Neural cell (in vitro differentiated cells): ENCODE results near the gene TOB1. TPM values are rescaled to one million over a fixed set of nuclear protein-coding genes. Genes with fewer than 3 reads are reported as not detected.

ENCODE experiments used
- H2AFZ ChIP-seq: fragments of 200-600, 300-800 bp; sonication (generic), shearing (Covaris generic); 2 replicates; pipeline ENCODE4 v1.6.0; 2014; ENCODE audit warnings: low read depth, mild to moderate bottlenecking, antibody characterized with exemption, low read length, moderate library complexity
- H3F3A ChIP-seq: fragments of 200-600 bp; shearing (Covaris generic); 2 replicates; pipeline ENCODE4 v1.6.1; 2016; ENCODE audit warnings: mild to moderate bottlenecking, moderate library complexity, mixed read lengths, antibody characterized with exemption, low read length; ENCODE audit not compliant: insufficient read depth, poor library complexity, severe bottlenecking
- H3K27ac ChIP-seq: fragments of 200-600, 300-800 bp; sonication (generic), shearing (Covaris generic); 2 replicates; pipeline ENCODE4 v1.5.1; 2014; ENCODE audit warnings: mild to moderate bottlenecking, low read length, moderate library complexity
- H3K27me3 ChIP-seq: fragments of 300-800, 200-600 bp; sonication (generic), shearing (Covaris generic); 2 replicates; pipeline ENCODE4 v1.6.0; 2014; ENCODE audit warnings: mild to moderate bottlenecking, low read depth, low read length, moderate library complexity; ENCODE audit not compliant: insufficient read depth
- H3K36me3 ChIP-seq: fragments of 300-800, 200-600 bp; sonication (generic), shearing (Covaris generic); 2 replicates; pipeline ENCODE4 v1.5.1; 2014; ENCODE audit warnings: mild to moderate bottlenecking, antibody characterized with exemption, low read length, moderate library complexity; ENCODE audit not compliant: insufficient read depth
- H3K4me2 ChIP-seq: fragments of 300-800, 200-600 bp; sonication (generic), shearing (Covaris generic); 2 replicates; pipeline ENCODE4 v1.6.0; 2014; ENCODE audit warnings: mild to moderate bottlenecking, low read length
- H3K4me3 ChIP-seq: fragments of 300-800, 200-600 bp; sonication (generic), shearing (Covaris generic); 2 replicates; pipeline ENCODE4 v1.5.1; 2014; ENCODE audit warnings: mild to moderate bottlenecking, low read length, moderate library complexity
- H3K79me2 ChIP-seq: fragments of 200-600 bp; shearing (Covaris generic); replicated peaks from 2 replicates; pipeline ENCODE4 v1.6.0; 2014; ENCODE audit warnings: mild to moderate bottlenecking, low read length, moderate library complexity; ENCODE audit not compliant: insufficient read depth
- H3K9ac ChIP-seq: fragments of 300-800, 200-600 bp; sonication (generic), shearing (Covaris generic); 2 replicates; pipeline ENCODE4 v1.6.1; 2016; ENCODE audit warnings: mild to moderate bottlenecking, low read length, mixed read lengths
- H3K9me2 ChIP-seq: fragments of 200-600 bp; shearing (Covaris generic); 2 replicates; pipeline ENCODE4 v1.6.1; 2016; ENCODE audit warnings: mild to moderate bottlenecking, low read length, mixed read lengths; ENCODE audit not compliant: insufficient read depth
- H3K9me3 ChIP-seq: fragments of 200-600, 300-800 bp; sonication (generic), shearing (Covaris generic); 2 replicates; pipeline ENCODE4 v1.6.1; 2016; ENCODE audit warnings: mild to moderate bottlenecking, mixed run types, low read length, moderate library complexity, mixed read lengths
- H4K20me1 ChIP-seq: fragments of 200-600 bp; shearing (Covaris generic); 2 replicates; pipeline ENCODE4 v1.6.1; 2016; ENCODE audit warnings: mild to moderate bottlenecking, mixed run types; ENCODE audit not compliant: insufficient read depth
- CTCF ChIP-seq: fragments of 450-650 bp; IDR thresholded peaks from 2 replicates; pipeline ENCODE4 v1.5.1; 2014; ENCODE audit warnings: antibody characterized with exemption, mild to moderate bottlenecking, moderate library complexity; ENCODE audit not compliant: poor library complexity, severe bottlenecking
- EP300 ChIP-seq: fragments of 450-650 bp; conservative IDR thresholded peaks from 2 replicates; pipeline ENCODE4 v1.6.1; 2014; ENCODE audit warnings: antibody characterized with exemption, mild to moderate bottlenecking, moderate library complexity; ENCODE audit not compliant: poor library complexity, severe bottlenecking
- EZH2 ChIP-seq: fragments of 200-600, 300-800 bp; shearing (Covaris generic), sonication (generic); IDR thresholded peaks from 2 replicates; pipeline ENCODE4 v1.6.1; 2014; ENCODE audit warnings: antibody characterized with exemption, low read length, borderline replicate concordance, mild to moderate bottlenecking; ENCODE audit not compliant: insufficient read depth, poor library complexity, severe bottlenecking
- MXI1 ChIP-seq: fragments of 450-650 bp; conservative IDR thresholded peaks from 2 replicates; pipeline ENCODE4 v1.6.1; 2014; ENCODE audit warnings: antibody characterized with exemption, mild to moderate bottlenecking; ENCODE audit not compliant: poor library complexity, severe bottlenecking
- POLR2AphosphoS5 ChIP-seq: IDR thresholded peaks from 2 replicates; pipeline ENCODE4 v1.6.1; 2012
- RAD21 ChIP-seq: fragments of 450-650 bp; conservative IDR thresholded peaks from 2 replicates; pipeline ENCODE4 v1.6.1; 2014; ENCODE audit warnings: antibody characterized with exemption, mild to moderate bottlenecking, moderate library complexity
- SMC3 ChIP-seq: fragments of 450-650 bp; conservative IDR thresholded peaks from 2 replicates; pipeline ENCODE4 v1.6.1; 2014; ENCODE audit warnings: antibody characterized with exemption, mild to moderate bottlenecking, moderate library complexity; ENCODE audit not compliant: poor library complexity
- TAF1 ChIP-seq: IDR thresholded peaks from 2 replicates; pipeline ENCODE4 v1.6.1; 2012; ENCODE audit warnings: low read depth
- polyA plus RNA-seq: library from polyadenylated mRNA; depleted of rRNA; stranded (reverse); fragments of >200 nt; gene quantifications from 2 replicates; pipeline ENCODE4 v1.2.3, GENCODE V29; 2014
- TF ChIP-seq, protein P1 (sequence below): IDR thresholded peaks from 2 replicates; pipeline ENCODE4 v1.6.1; 2012; ENCODE audit warnings: borderline replicate concordance

Gene TOB1
- polyA plus RNA-seq, 1 donor from 2014 or later, result 8.9 TPM

DNA sequence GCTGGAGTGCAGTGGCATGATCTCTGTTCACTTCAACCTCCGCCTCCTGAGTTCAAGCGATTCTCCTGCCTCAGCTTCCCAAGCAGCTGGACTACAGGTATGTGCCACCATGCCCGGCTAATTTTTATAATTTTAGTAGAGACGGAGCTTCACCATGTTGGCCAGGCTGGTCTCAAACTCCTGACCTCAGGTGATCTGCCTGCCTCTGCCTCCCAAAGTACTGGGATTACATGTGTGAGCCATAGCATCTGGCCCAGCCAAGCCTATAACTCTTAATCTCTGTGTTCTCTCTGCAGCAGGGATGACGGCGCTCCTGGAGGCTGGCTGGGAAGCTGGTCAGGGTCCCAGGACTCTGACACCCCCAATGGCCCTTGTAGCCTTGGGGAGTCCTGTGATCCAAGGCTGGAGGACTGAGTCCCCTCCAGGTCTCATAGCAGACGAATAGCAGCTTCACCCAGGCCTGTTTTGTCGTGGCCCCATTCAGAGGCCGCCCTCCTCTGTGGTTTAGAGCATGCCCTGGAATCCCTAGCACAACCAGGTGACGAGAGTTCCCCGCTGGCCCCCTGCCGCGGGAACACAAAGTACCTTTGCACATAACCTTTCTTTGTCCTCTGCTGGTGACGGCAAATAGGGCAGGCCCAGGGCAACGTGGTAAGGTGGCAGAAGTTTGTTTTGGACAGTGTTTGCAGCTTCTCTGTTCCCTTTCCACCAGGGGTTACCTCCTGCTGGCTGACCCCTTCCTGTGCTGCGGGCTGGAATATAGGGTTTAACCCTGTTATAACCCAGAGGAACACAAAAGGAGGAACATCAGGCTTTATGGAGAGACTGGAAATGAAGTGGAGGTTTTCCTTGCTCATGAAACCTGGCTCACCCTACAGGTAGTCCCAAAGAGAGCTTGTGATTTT is 43.0 kb upstream of the TOB1 start:
- Histone ChIP-seq H3K4me3 (no peak overlapping the region), H3K9ac (no peak overlapping the region), H3K27me3 (no peaks in the 10 kb centered on the region), H3K27ac (no peak overlapping the region), H2AFZ (no peak overlapping the region), H3K9me3 (no peaks in the 10 kb centered on the region), H3K4me2 (no peak overlapping the region), H3K79me2 (no peaks in the 10 kb centered on the region), H3K9me2 (no peaks in the 10 kb centered on the region), H3F3A (no peaks in the 10 kb centered on the region), H4K20me1 (no peaks in the 10 kb centered on the region), H3K36me3 (no peaks in the 10 kb centered on the region)
- TF ChIP-seq EZH2 (no peak), SMC3 (no peak), RAD21 (no peak), POLR2AphosphoS5 (no peak), TAF1 (no peak), CTCF (no peak), MXI1 (no peak), EP300 (no peak)
- TF ChIP-seq, protein P1, sequence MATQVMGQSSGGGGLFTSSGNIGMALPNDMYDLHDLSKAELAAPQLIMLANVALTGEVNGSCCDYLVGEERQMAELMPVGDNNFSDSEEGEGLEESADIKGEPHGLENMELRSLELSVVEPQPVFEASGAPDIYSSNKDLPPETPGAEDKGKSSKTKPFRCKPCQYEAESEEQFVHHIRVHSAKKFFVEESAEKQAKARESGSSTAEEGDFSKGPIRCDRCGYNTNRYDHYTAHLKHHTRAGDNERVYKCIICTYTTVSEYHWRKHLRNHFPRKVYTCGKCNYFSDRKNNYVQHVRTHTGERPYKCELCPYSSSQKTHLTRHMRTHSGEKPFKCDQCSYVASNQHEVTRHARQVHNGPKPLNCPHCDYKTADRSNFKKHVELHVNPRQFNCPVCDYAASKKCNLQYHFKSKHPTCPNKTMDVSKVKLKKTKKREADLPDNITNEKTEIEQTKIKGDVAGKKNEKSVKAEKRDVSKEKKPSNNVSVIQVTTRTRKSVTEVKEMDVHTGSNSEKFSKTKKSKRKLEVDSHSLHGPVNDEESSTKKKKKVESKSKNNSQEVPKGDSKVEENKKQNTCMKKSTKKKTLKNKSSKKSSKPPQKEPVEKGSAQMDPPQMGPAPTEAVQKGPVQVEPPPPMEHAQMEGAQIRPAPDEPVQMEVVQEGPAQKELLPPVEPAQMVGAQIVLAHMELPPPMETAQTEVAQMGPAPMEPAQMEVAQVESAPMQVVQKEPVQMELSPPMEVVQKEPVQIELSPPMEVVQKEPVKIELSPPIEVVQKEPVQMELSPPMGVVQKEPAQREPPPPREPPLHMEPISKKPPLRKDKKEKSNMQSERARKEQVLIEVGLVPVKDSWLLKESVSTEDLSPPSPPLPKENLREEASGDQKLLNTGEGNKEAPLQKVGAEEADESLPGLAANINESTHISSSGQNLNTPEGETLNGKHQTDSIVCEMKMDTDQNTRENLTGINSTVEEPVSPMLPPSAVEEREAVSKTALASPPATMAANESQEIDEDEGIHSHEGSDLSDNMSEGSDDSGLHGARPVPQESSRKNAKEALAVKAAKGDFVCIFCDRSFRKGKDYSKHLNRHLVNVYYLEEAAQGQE, result no peak

DNA sequence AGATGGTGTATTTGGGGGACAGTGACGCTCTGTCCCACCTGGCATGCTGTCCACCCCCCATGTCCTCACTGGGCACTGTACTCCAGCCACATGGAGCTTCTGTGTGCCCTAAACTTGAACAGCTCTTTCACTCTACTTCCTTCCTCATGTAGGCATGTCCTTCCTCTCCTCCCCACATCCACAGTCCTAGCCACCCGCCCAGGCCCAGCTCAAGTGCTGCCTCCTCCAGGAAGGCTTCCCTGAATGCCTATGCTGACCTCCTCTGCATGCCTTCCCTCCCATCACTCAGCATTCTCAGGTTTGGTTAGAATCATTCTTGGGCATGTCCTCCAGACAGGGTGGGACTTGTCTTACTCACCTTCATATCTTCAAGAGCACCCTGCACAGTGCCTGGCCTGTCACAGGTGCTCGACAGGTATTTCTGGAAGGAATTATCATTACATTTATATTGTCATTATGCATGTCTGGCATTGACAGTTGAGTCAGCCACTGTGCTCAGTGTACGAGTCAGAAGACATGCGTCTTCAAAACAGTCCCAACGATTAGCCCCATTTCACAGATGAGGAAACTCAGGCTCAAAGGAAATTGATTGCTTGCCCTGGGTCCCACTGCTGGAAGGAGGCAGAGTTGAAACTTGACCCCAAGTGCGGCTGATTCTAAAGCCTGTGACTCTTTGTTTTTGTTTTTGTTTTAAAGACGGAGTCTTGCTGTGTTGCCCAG is 42.1 kb upstream of the TOB1 start:
- Histone ChIP-seq H3K9ac (no peak overlapping the region), H3K9me3 (no peaks in the 10 kb centered on the region), H3F3A (no peaks in the 10 kb centered on the region), H3K36me3 (no peaks in the 10 kb centered on the region), H4K20me1 (no peaks in the 10 kb centered on the region), H3K9me2 (no peaks in the 10 kb centered on the region), H3K4me3 (no peak overlapping the region), H3K27ac (no peak overlapping the region), H3K27me3 (no peaks in the 10 kb centered on the region), H2AFZ (no peak overlapping the region), H3K4me2 (no peak overlapping the region), H3K79me2 (no peaks in the 10 kb centered on the region)
- TF ChIP-seq SMC3, result no peak
- no peak for TF ChIP-seq EP300
- no peak for TF ChIP-seq TAF1
- TF ChIP-seq, protein P1, result no peak
- TF ChIP-seq MXI1, result no peak
- no peak for TF ChIP-seq CTCF
- TF ChIP-seq RAD21, result no peak
- TF ChIP-seq EZH2, result no peak
- no peak for TF ChIP-seq POLR2AphosphoS5
